GM18907 (cell line): Measurements from ENCODE around the gene FKBP1A.
"Not testable (repeated sequence)": the region's sequence is repeated elsewhere in the genome, so short reads cannot be mapped to it uniquely, and the experiment has no call there.

Source experiments
- ATAC-seq: cut with Tn5 transposase; IDR thresholded peaks from one replicate; pipeline ENCODE4 v1.9.1; 2021; ENCODE audit warnings: mild to moderate bottlenecking, moderate library complexity; ENCODE audit not compliant: unreplicated experiment

FKBP1A gene

DNA sequence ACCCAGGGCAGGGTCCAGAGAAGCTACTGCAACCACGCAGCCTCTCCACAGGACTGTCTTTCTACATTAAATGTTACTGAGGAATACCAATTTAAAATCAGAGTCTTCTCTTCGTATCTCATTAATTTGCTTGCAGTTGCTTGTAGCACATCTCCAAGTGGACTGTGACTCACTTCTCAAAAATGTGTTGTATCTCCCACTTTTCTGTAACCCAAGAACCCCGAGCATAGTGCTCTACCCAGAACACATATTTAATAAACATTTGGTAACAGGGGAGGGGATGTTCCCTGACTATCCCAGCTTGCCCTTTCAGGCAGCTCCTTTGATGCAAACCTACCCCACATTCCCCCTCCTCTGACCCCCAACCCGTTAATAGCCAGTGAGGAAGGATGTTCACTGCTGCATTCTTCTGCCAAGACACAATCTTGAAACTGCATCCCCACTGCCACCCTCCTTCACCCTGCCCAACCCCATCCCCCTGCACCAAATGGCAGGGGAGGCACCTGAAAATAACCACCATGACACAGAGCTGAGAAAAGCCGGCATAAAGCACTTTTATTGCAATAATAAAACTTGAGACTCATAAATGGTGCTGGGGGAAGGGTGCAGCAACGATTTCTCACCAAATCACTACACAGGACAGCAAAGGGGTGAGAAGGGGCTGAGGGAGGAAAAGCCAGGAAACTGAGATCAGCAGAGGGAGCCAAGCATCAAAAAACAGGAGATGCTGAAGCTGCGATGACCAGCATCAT is 24.2 kb downstream of the FKBP1A start:
- no peak for ATAC-seq

DNA sequence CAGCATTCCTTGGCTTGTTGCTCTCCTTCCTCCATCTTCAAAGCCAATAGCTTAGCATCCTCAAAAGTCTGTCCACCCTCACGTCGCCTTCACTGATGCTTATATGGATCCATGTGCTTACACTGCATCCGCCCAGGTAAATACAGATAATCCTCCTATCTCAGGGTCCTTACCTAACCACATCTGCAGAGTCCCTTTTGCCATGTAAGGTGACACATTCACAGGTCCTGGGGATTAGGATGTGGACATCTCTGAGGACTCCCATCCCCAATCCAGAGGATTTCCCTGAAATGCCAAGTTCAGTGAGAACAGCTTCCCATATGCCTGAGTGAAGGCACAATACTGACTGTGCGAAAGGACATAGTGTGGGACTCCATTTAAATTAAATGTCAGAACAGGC is 25.4 kb downstream of the FKBP1A start:
- ATAC-seq, result no peak

DNA sequence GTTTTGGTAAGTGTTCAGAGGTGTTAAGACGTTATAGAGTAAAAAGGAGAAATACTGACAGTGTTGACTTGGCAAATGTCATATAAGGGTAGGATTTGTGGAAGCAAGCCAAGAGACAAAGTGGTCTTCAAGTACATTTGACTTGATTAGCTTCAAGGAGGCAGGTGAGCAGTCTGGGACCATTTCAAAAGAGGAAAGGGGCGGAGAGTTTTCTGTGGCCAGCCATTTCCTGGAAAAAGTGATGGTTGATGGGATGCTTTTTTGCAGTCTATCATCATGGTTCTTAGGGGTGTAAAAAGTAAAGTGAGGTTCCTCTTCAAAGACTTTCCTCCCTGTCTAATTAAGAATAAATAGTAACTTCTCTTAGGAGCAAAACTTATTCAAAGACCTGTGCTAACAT is 28.7 kb downstream of the FKBP1A start:
- ATAC-seq, result no peak

DNA sequence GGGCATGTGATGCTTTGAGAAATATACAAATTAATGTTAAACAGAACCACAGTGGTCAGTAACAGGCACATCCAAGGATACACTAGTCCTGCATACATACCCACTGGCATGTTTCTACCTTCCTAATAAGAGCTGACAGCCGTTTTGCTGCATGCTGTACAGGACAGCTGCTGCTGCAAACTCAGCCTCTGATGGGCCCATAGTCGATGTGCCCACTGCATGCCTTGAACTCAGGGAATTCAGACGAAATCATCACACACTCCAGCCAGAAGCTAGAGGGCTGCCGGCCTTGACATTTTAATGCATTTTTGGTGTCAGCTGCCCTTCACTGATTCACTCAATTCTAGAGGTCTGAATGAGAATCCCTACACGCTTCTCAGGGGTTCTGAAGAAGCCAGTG is 29.3 kb downstream of the FKBP1A start:
- no peak for ATAC-seq

DNA sequence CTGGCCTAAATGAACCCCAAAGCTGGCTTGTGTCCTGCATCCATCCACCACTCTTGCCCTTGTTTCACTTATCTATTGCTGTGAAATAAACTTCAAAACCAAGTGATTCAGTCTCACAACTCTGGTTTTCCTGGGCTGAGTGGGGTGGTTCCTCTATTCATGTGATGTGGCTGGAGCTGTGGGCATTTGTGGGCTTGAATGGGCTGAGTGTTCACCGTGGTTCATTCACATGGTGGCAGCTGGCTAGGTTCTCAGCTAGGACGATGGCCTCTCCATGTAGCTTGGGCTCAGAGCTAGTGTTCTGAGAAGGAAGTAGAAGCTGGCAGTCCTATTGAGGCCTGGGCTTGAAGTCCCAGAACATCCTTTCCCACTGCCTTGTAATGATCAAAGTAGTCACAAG is 30.4 kb downstream of the FKBP1A start:
- no peak for ATAC-seq

DNA sequence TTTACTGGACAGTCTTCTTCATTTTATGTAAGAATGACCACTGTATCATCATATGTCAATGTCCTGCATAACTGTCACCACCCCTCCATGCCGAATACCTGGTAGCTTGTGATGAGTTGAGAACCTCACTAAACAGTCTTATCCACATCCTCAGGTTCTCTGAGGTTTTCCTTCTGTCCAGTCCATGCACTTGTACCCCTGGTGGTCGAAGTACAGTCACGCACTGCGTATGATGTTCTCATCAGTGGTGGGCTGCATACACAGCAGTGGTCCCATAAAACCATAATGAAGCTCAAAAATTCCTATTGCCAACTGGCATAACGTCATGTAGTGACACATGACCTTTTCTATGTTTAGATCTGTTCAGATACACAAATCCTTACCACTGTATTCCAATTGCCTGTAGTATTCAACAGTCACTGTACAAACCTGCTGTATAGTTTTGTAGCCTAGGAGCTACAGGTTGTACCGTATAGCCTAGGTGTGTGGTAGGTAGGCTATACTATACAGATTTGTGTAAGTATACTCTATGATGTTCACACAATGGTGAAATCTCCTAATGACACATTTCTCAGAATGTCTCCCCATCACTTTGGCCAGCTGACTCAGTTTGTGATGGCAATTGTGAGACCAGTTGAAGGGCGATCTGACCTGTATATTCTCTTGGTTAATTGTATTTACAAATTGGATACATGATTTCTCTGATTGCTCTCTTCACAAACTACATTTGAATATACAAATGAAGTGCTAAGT is 32.6 kb downstream of the FKBP1A start:
- no peak for ATAC-seq

DNA sequence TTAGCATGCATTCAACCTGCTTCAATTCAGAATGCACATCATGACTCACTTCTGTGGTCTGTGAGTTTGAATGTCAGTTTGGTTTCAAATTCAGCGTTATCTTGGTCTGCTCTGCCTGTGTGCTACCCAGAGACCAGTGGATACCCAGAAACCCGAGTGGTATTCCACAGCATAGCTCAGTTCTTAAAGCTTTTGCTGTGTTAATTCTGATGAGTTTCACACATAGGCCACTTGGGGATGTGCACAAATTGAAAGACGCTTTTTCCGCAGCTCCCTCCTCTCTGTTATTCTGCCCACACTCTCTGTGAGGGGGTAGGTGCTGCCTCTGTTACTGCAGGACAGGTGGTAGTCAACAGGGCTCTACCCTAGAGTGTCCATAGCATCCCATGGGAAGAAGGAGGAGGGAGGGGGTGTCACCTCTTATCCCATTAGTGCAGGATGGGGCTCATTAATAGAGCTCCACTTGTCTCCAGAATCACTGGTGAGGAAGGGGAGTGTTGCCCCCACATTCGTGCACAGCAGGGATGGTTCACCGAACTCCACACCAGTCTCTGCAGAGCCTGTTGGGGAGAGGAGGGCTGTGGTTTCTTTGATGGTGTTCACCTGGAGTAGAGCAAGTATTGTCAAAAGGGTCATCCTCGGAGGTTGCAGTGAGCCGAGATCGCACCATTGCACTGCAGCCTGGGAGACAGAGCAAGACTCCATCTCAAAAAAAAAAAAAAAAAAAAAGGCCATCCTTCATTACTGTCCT is 34.8 kb downstream of the FKBP1A start:
- ATAC-seq, result no peak

DNA sequence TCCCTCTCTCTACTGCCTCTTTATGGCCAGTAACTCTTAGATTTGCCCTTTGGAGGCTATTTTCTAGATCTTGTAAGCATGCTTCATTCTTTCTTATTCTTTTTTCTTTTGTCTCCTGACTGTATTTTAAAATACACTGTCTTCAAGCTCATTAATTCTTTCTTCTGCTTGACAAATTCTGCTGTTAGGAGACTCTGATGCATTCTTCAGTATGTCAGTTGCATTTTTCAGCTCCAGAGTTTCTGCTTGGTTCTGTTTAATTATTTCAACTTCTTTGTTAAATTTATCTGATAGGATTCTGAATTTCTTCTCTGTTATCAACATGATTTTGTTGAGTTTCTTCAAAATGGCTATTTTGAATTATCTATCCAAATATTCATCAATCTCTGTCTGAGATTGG is 38.9 kb downstream of the FKBP1A start:
- ATAC-seq, result no peak

DNA sequence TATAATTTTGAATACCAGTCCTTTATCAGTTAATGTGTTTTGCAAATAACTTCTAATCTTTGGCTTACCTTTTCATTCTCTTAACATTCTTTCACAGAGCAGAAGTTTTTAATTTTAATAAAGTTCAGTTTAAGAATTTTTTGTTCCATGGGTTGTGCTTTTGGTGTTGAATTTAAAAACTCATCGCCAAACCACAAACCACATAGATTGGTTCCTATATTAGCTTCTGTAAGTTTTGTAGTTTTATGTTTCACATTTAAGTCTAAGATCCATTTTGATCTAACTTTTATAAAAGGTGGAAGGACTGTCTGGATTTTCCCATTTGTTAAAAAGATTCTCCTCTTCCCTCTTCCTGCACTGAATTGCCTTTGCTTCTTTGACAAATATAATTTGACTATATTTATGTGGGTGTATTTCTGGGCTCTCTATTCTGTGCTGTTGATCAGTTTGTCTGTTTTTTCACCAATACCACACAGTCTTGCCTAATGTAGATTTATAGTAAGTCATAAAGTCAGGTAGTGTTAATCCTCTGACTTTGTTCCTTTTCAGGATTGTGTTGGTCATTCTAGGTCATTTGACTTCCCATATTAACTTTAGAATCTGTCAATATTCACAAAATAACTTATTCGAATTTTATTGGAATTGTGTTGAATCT is 46.4 kb downstream of the FKBP1A start:
- no peak for ATAC-seq

DNA sequence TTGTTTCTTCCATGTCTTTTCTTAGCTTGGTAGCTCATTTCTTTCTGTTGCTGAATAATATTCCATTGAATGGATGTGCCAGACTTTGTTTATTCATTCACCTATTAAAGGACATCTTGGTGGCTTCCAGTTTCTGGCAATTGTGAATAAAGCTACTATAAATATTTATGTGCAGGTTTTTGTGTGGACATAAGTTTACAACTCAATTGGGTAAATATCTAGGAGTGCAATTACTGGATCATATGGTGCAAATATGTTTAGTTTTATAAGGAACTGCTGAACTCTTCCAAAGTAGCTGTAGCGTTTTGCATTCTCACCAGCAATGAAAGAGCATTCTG is 47.1 kb downstream of the FKBP1A start:
- no peak for ATAC-seq

DNA sequence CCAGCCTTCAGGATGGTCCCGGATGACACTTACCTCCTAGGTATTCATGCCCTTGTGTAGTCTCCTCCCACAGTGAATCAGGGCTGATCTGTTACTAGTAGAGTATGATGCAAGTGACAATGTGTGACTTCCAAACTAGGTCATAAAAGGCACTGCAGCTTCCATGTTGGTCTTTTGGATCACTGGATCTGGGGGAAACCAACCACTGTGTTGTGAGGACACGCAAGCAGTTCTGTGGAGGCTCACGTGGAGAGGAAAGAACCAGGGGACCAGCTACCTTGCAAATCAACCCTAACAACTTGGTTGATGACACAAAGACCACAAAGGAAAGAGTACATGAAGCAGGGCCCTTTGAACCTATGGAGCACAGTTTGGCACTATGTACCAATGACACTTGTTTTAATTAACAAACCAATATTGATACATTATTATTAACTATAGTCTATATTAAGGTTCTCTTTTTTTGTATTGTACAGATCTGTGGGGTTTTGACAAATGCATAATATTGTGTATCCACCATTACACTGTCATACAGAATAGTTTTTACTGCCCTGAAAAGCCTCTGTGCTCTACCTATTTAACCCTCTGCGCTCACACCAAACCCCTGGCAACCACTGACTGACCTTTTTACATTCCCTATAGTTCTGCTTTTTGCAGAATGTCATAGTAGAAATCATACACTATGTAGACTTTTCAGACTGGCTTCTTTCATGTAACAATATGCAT is 47.7 kb downstream of the FKBP1A start:
- no peak for ATAC-seq

DNA sequence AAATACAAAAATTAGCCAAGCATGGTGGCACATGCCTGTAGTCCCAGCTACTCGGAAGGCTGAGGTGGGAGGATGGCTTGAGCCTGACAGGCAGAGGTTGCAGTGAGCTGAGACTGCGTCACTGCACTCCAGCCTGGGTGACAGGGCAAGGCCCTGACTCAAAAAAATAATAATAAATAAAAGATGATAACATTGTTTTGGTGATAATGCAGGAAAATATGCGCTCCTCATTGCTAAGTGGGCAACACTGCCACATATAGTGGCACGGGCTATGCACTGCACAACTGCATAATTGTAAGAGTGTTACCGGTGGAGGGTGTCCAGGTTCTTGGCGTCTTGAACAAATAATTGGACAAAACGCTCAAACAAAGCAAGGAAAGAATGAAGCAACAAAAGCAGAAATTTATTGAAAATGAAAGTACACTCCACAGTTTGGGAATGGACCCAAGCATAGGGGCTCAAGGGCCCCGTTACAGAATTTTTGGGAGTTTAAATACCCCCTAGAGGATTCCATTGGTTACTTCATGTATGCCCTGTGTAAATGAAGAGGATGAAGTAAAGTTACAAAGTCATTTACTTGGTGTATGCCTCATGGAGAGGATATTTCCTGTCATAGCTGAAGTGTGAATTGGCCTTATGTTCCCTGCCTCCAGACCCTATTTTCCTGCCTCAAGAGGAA is 49.3 kb downstream of the FKBP1A start:
- ATAC-seq, result not testable (repeated sequence)

DNA sequence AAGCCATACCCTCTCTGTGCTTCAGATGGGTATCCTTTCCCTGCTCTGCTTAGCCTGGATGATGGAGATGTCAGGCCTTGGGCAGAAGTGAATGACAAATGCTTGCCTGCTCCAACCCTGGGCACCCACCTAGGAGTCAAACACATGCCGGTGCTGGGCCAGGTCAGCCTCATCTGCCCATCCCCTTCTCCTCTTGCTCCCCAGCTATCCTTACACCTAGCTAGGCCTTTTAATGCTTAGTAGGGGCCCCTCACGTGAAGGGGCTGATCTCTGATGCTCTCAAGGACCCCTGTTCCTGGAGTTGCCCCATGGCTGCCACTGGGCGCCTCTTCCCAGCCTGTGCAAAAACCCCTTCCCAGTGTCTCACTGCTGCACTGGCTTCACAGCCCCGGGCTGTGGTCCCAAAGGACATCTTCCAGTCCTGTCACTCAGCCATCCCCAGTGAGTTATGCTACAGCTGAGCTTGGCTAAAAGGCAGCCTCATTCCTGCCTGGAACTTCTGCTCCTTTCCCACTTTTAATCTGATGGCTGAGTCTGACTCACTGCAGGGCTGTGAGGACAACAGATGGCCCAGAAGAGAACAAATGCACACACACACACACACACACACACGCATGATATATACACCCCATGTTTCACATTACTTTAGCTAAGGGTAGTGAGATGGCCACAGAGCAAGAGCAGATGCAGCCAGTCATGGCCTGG is 51.1 kb downstream of the FKBP1A start:
- no peak for ATAC-seq

DNA sequence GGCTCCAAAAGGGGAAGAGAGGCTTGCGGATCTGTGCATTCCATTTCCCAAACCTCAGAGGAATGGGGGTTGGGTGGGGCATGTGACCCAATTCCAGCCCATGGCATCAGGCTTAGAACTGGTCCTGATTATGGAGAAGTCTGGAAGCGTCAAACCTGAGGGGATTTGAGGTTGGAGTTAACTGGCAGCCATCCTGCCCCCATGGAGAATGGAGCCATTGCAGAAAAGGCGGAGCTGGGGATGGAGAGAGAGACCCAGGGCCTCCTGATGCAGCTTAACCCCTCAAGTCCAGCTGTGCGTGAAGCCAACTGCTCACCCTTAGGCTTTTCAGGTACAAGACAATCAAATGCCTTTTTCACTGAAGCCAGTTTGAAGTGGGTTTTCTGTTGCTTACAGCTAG is 54.1 kb downstream of the FKBP1A start:
- no peak for ATAC-seq

DNA sequence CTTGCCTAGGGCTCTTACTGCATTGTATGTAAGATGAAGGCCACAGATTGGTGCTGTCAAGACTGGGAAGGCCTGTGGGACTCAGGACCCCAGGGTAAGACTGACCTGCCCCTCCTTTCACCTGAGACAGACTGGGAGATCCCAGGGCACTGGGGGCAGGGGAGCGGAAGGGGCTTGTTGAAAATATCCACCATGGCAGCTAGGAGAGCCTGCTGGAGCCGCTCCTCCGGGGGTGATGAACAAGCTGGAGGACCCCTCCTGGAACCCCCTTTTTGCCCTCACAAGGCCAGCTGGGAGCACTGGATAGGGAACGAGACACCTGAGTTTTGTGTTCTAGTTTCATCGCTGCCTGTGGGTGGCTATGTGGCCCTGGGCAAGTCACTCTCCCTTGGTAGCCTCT is 54.8 kb downstream of the FKBP1A start:
- ATAC-seq, result no peak

DNA sequence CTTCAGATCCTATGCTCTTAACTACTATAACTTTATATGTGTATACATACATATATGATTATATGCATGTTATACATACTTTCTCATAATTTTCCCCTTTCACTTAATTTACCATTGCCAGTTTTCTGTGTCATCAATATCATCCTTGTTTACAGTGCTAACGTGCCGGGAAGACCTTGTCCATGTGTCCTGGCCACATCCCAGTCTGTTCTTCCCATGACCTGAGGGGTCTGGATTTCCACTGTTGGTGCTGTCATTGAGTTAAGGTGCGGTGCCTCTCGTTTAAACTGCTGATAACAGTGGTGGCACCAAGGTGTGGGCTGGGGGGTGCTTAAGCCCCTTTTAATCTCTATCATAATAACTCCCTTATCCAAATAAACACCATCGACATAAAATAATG is 55.4 kb downstream of the FKBP1A start:
- no peak for ATAC-seq

DNA sequence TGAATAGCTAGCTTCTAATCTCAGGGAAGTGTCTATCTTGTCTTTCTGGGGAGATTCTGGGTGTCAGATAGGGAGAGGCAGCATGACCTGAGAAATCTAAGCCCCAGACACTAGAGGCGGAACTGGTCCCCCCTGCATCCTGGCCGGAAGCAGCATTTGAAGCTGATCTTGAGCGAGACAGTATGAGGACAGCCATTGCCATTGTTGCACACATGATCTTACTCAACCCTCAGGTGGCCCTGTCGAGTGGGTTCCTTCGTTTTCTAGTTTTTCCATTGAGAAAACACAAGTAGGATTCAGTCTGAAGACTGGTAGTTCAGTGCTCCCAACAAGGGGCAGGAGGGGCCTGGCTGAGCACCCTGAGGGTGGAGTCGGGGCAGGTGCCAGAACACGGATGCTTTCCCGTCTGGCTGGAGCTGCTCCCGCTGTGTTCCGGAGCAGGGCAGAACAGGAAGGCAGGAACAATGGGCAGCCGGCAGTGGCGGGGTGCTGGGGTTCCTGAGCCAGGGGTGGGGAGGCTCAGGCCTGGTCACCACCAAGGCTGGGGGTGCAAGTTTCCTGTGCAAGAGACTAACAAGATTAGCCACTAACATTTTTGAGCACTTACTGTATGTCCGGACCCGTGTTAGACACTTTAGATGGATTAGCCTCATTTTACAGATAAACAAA is 56.0 kb downstream of the FKBP1A start:
- ATAC-seq, result no peak

DNA sequence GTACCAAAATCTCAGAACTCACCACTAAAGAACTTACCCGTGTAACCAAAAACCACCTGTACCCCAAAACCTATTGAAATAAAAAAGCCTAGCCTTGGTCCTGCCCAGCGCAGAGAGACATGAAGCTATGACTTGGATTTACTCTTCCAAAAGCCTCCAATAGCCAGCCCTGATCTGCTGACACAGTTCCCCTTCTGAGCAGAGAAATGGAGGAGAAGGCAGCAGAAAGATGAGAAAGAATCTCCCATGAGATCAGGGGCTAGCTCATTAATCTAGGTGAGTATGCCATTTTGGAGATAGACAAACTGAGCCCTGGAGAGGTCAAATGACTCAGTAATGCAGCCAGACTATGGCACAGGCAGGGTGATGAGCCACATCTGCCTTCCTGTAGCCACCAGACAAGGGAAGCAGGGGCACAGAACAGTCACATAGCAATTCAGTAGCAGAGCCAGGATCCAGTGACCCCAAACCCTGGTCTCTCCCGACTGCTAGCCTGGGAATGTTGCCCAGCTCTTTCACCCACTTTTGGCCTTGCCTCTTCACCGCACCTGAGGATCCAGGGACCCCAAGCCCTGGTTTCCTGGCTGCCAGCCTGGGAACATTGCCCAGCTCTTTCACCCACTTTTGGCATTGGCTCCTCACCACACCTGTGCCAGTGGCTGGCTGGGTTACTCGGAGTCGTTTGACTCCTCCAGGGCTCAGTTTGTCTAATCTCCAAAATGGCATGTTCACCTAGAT is 56.7 kb downstream of the FKBP1A start:
- no peak for ATAC-seq
